NB4 (cell line): ENCODE results near the gene ZC3H13.

ENCODE experiments used
- DNase-seq: peaks from one replicate; pipeline ENCODE4 v3.0.0; 2010; ENCODE audit warnings: low read depth
- H3K4me3 ChIP-seq: one replicate; pipeline ENCODE4 v1.5.1; 2011; ENCODE audit warnings: mild to moderate bottlenecking, low read depth, low read length, moderate library complexity
- CTCF ChIP-seq: IDR thresholded peaks from one replicate; pipeline ENCODE4 v1.5.1; 2012; ENCODE audit warnings: low read depth, low read length
- MAX ChIP-seq: IDR thresholded peaks from 2 replicates; pipeline ENCODE4 v1.6.1; 2011; ENCODE audit warnings: low read depth, low read length
- MYC ChIP-seq: IDR thresholded peaks from 2 replicates; pipeline ENCODE4 v1.6.1; 2011; ENCODE audit warnings: low read depth, low read length
- POLR2A ChIP-seq: IDR thresholded peaks from 2 replicates; pipeline ENCODE4 v1.6.1; 2011; ENCODE audit warnings: mild to moderate bottlenecking; ENCODE audit not compliant: insufficient read length; ENCODE audit errors: extremely low read depth

Gene ZC3H13

GRCh38 chr13:45954836-45955800, 97.4 kb downstream of the ZC3H13 start:
- H3K4me3 ChIP-seq, result no peak overlapping the region
- TF ChIP-seq MYC, result no peak
- TF ChIP-seq CTCF, result no peak
- no peak for TF ChIP-seq MAX
- no peak for TF ChIP-seq POLR2A
- no peak for DNase-seq

GRCh38 chr13:45953082-45953481, 99.5 kb downstream of the ZC3H13 start:
- H3K4me3 ChIP-seq, result no peak overlapping the region
- TF ChIP-seq CTCF (no peak), POLR2A (no peak), MAX (no peak), MYC (no peak)
- DNase-seq, result no peak

GRCh38 chr13:45951724-45952123, 100.8 kb downstream of the ZC3H13 start:
- TF ChIP-seq MAX, result no peak
- TF ChIP-seq CTCF, result no peak
- TF ChIP-seq MYC, result no peak
- no peak for TF ChIP-seq POLR2A
- H3K4me3 ChIP-seq, result no peak overlapping the region
- DNase-seq, result peak; percentile 10

- no peak overlapping the region for H3K4me3 ChIP-seq
- no peak for DNase-seq
- TF ChIP-seq MAX (no peak), POLR2A (no peak), MYC (no peak), CTCF (no peak)
Observed at GRCh38 chr13:45951166-45951565, 101.4 kb downstream of the ZC3H13 start.

- H3K4me3 ChIP-seq, result no peak overlapping the region
- peak; percentile 21 for DNase-seq
- TF ChIP-seq MAX, result peak; percentile 14; the same call in 1 of the 2 replicates
- TF ChIP-seq MYC, result no peak
- TF ChIP-seq CTCF, result no peak
Observed at GRCh38 chr13:45950386-45951000, 102.1 kb downstream of the ZC3H13 start.
